IMR-90 (cell line): Measurements from ENCODE around the gene PIN4. TPM values are rescaled to one million over a fixed set of nuclear protein-coding genes. Genes with fewer than 3 reads are reported as not detected.

Experiments used
- ATAC-seq: fragments of 200-7000 bp; cut with Tn5 transposase; 2 replicates; pipeline ENCODE4 v1.9.1; 2020; ENCODE audit warnings: low read depth, mild to moderate bottlenecking, moderate library complexity
- BruUV-seq: library from RNA; stranded (reverse); fragments of 400-500 nt; replicated peaks from 2 replicates; lab custom pipeline; 2021; lab: Mats Ljungman, UMichigan
- CTCF ChIA-PET: fragments of 300-600 bp; formaldehyde crosslinking; extraction: SDS; loops from one replicate; lab custom pipeline; 2021; ENCODE audit warnings: antibody characterized with exemption; lab: Yijun Ruan, JAX
- POLR2A ChIA-PET: fragments of 300-600 bp; sonication (Branson Sonifier 250); formaldehyde crosslinking; loops from one replicate; lab custom pipeline; 2022; ENCODE audit warnings: antibody characterized with exemption; ENCODE audit not compliant: unreplicated experiment; lab: Charles Lee
- DNase-seq: peaks from one replicate; pipeline ENCODE4 v3.0.0; 2013
- H2AFZ ChIP-seq: replicated peaks from 2 replicates; pipeline ENCODE3; 2013; ENCODE audit warnings: low read length, mild to moderate bottlenecking; ENCODE audit not compliant: poor library complexity
- H2AK5ac ChIP-seq: 2 replicates; pipeline ENCODE4 v1.6.1; 2013; ENCODE audit warnings: low read depth, low read length, inconsistent platforms
- H2AK9ac ChIP-seq: replicated peaks from 2 replicates; pipeline ENCODE3; 2013; ENCODE audit warnings: mild to moderate bottlenecking, low read depth, low read length, moderate library complexity; ENCODE audit not compliant: poor library complexity
- H2BK120ac ChIP-seq: 2 replicates; pipeline ENCODE4 v1.6.1; 2013; ENCODE audit warnings: low read depth, low read length, inconsistent platforms
- H2BK15ac ChIP-seq: 3 replicates; pipeline ENCODE4 v1.6.1; 2013; ENCODE audit warnings: low read depth, low read length, inconsistent platforms
- H2BK20ac ChIP-seq: 2 replicates; pipeline ENCODE4 v1.6.1; 2013; ENCODE audit warnings: low read depth, mild to moderate bottlenecking, inconsistent platforms, low read length, moderate library complexity
- H2BK5ac ChIP-seq: 2 replicates; pipeline ENCODE4 v1.6.1; 2013; ENCODE audit warnings: mild to moderate bottlenecking, low read depth, low read length, inconsistent platforms; ENCODE audit not compliant: poor library complexity, severe bottlenecking
- H3K14ac ChIP-seq: replicated peaks from 2 replicates; pipeline ENCODE4 v1.6.1; 2013; ENCODE audit warnings: low read depth, low read length, inconsistent platforms
- H3K18ac ChIP-seq: 2 replicates; pipeline ENCODE4 v1.6.1; 2013; ENCODE audit warnings: low read depth, low read length, control low read depth
- H3K23ac ChIP-seq: 2 replicates; pipeline ENCODE4 v1.6.1; 2013; ENCODE audit warnings: low read depth, low read length, inconsistent platforms
- H3K27ac ChIP-seq: 2 replicates; pipeline ENCODE4 v1.5.1; 2013; ENCODE audit warnings: mild to moderate bottlenecking, control low read depth, low read length; ENCODE audit not compliant: insufficient read depth
- H3K27me3 ChIP-seq: 2 replicates; pipeline ENCODE4 v1.6.1; 2013; ENCODE audit warnings: low read length; ENCODE audit not compliant: control insufficient read depth, insufficient read depth
- H3K36me3 ChIP-seq: 2 replicates; pipeline ENCODE4 v1.6.1; 2013; ENCODE audit warnings: low read length, mixed read lengths; ENCODE audit not compliant: control insufficient read depth, insufficient read depth
- H3K4ac ChIP-seq: 2 replicates; pipeline ENCODE4 v1.6.1; 2013; ENCODE audit warnings: low read depth, low read length, inconsistent platforms
- H3K4me1 ChIP-seq: 2 replicates; pipeline ENCODE4 v1.6.1; 2013; ENCODE audit warnings: low read length, mixed read lengths; ENCODE audit not compliant: control insufficient read depth, insufficient read depth
- H3K4me2 ChIP-seq: 2 replicates; pipeline ENCODE4 v1.6.1; 2013; ENCODE audit warnings: low read depth, mild to moderate bottlenecking, control low read depth, low read length, moderate library complexity
- H3K4me3 ChIP-seq: 2 replicates; pipeline ENCODE4 v1.5.1; 2013; ENCODE audit warnings: low read depth, mild to moderate bottlenecking, control low read depth, low read length, moderate library complexity; ENCODE audit not compliant: insufficient read depth
- H3K56ac ChIP-seq: 2 replicates; pipeline ENCODE4 v1.6.1; 2013; ENCODE audit warnings: low read length, inconsistent platforms; ENCODE audit not compliant: insufficient read depth; ENCODE audit errors: extremely low read depth
- H3K79me1 ChIP-seq, 2 experiments: 2 replicates each; pipeline ENCODE4 v1.6.1; 2013; ENCODE audit warnings: low read length in 2 of 2, inconsistent platforms in 1 of 2, low read depth in 1 of 2
- H3K9ac ChIP-seq: 2 replicates; pipeline ENCODE4 v1.6.1; 2013; ENCODE audit warnings: low read depth, low read length, control low read depth
- H3K9me1 ChIP-seq: 2 replicates; pipeline ENCODE4 v1.6.1; 2013; ENCODE audit warnings: low read length, inconsistent platforms; ENCODE audit not compliant: insufficient read depth
- H3K9me3 ChIP-seq: 2 replicates; pipeline ENCODE4 v1.6.1; 2013; ENCODE audit warnings: low read length; ENCODE audit not compliant: control insufficient read depth, insufficient read depth
- H4K20me1 ChIP-seq: 2 replicates; pipeline ENCODE4 v1.6.1; 2013; ENCODE audit warnings: low read length, inconsistent platforms; ENCODE audit not compliant: insufficient read depth
- H4K5ac ChIP-seq: 2 replicates; pipeline ENCODE4 v1.6.1; 2013; ENCODE audit warnings: mild to moderate bottlenecking, low read depth, low read length, control low read depth
- H4K8ac ChIP-seq, 2 experiments: 2 replicates each; pipeline ENCODE4 v1.6.1; 2013; ENCODE audit warnings: low read depth in 2 of 2, low read length in 2 of 2, control low read depth in 1 of 2, inconsistent platforms in 1 of 2
- H4K91ac ChIP-seq: 2 replicates; pipeline ENCODE4 v1.6.1; 2013; ENCODE audit warnings: low read depth, low read length, inconsistent platforms; ENCODE audit not compliant: insufficient read depth
- BHLHE40 ChIP-seq: fragments of 150-350 bp; IDR thresholded peaks from 2 replicates; pipeline ENCODE4 v1.6.1; 2016; ENCODE audit warnings: mild to moderate bottlenecking, low read depth, low read length
- CEBPB ChIP-seq: IDR thresholded peaks from 2 replicates; pipeline ENCODE4 v1.6.1; 2012; ENCODE audit warnings: low read depth, low read length, improper control_type of control experiment
- FOS ChIP-seq: fragments of 150-350 bp; IDR thresholded peaks from 2 replicates; pipeline ENCODE4 v1.6.1; 2016; ENCODE audit warnings: low read depth, low read length
- MAFK ChIP-seq: IDR thresholded peaks from 2 replicates; pipeline ENCODE4 v1.6.1; 2012; ENCODE audit warnings: low read depth, low read length, improper control_type of control experiment
- RAD21 ChIP-seq: IDR thresholded peaks from 2 replicates; pipeline ENCODE4 v1.6.1; 2012; ENCODE audit warnings: low read length, improper control_type of control experiment
- RFX5 ChIP-seq: IDR thresholded peaks from 2 replicates; pipeline ENCODE4 v1.8.0; 2012; ENCODE audit warnings: low read depth, mild to moderate bottlenecking, low read length, moderate library complexity
- SMC3 ChIP-seq: fragments of 150-350 bp; IDR thresholded peaks from 2 replicates; pipeline ENCODE4 v1.6.1; 2016; ENCODE audit warnings: low read depth, mild to moderate bottlenecking, antibody characterized with exemption, low read length, moderate library complexity
- WGBS, 2 experiments: methylation state at CpG; one replicate each; pipeline versions ENCODE4 v1.1.5 to v1.1.7; 2013; ENCODE audit warnings: missing lambda C conversion rate in 2 of 2; ENCODE audit not compliant: insufficient read length in 1 of 2; ENCODE audit errors: extremely low coverage in 2 of 2; 5-methylcytosine and 5-hydroxymethylcytosine counted together
- dilution Hi-C: fragments of 300-500 bp; cut with HindIII; formaldehyde crosslinking; loops from one replicate; pipeline ENCODE4 v1.14.3; 2018; ENCODE audit warnings: low sequenced_read_pairs; ENCODE audit not compliant: unreplicated experiment
- in situ Hi-C: fragments of 300-500 bp; cut with MboI; formaldehyde crosslinking; loops from 3 replicates; pipeline ENCODE4 v1.14.3; 2019; ENCODE audit warnings: low sequenced_read_pairs, inconsistent platforms, mixed read lengths
- intact Hi-C: fragments of 100-400 bp; cut with micrococcal nuclease; formaldehyde crosslinking; loops from 2 replicates; pipeline ENCODE4 v1.10.0; 2022
- polyA plus RNA-seq, 3 experiments: library from polyadenylated mRNA; depleted of rRNA; stranded (reverse); fragments of >200 nt; gene quantifications; 2 replicates each; pipeline ENCODE4 v1.2.3, GENCODE V29; 2012; ENCODE audit warnings: low replicate concordance in 1 of 3
- total RNA-seq: library from RNA; depleted of rRNA; stranded (reverse); fragments of >200 nt; gene quantifications from 2 replicates; pipeline ENCODE4 v1.2.3, GENCODE V29; 2012
- TF ChIP-seq, protein P1 (sequence below): fragments of 150-350 bp; IDR thresholded peaks from 2 replicates; pipeline ENCODE4 v1.6.1; 2017; ENCODE audit warnings: mild to moderate bottlenecking, antibody characterized with exemption, low read length, low read depth
- TF ChIP-seq, protein P2 (sequence below): fragments of 150-350 bp; IDR thresholded peaks from 2 replicates; pipeline ENCODE4 v1.6.1; 2016; ENCODE audit warnings: low read depth, mild to moderate bottlenecking, low read length, moderate library complexity, borderline replicate concordance

The PIN4 gene
- total and polyA plus RNA-seq, 2 of the 4 experiments (the other 2 are of a cell fraction): 2.2 to 18.2 TPM

DNA sequence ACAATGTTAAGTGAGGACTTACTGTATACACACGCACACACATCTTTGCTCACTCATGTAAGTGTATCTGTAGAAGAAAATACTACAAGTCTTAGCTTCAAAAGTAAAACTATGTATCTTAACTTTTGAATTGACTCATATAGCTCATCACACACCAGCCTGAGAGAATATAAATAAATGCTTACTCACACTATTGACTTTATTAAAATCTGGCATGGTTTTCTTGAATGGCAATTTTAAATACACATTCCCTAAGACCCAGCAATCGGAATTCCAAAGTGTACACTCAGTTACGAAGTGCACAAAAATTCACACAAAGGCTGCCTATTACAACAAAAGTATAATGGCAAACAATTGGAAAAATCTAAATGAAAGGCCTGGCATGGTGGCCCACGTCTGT lies 55.3 kb downstream of the PIN4 start:
- in situ Hi-C loops: no loop called here
- POLR2A ChIA-PET: no interaction called here

More for the DNA sequence above, 55.3 kb downstream of the PIN4 start:
- Histone ChIP-seq H2BK120ac (no peak overlapping the region), H4K20me1 (no peaks in the 10 kb centered on the region), H3K27ac (no peak overlapping the region), H3K14ac (no peak overlapping the region), H3K23ac (no peak overlapping the region), H3K4me3 (no peak overlapping the region), H3K4me2 (peak overlapping the region; percentile 40; the same call in 1 of the 2 replicates), H4K8ac (no peak overlapping the region), H2AFZ (no peak overlapping the region), H3K4ac (no peak overlapping the region), H2AK5ac (no peak overlapping the region), H3K9me1 (no peaks in the 10 kb centered on the region), H3K56ac (no peak overlapping the region), H3K9me3 (no peaks in the 10 kb centered on the region), H3K4me1 (no peaks in the 10 kb centered on the region), H3K27me3 (peaks cover 2% of the 10 kb centered on the region; the same call in 1 of the 2 replicates), H2AK9ac (no peak overlapping the region), H3K79me1 (peaks cover 4 to 7% of the 10 kb centered on the region in 2 experiments; a peak in 1 of 4 replicates), H4K91ac (no peak overlapping the region), H4K5ac (no peak overlapping the region), H3K18ac (no peak overlapping the region), H3K36me3 (no peaks in the 10 kb centered on the region), H3K9ac (no peak overlapping the region), H2BK15ac (no peak overlapping the region), H2BK5ac (no peak overlapping the region), H2BK20ac (no peak overlapping the region)
- dilution Hi-C loops (no loop called here), intact Hi-C loops (no loop called here)
- peak; percentile 19 for ATAC-seq
- BruUV-seq: no TSS peak
- TF ChIP-seq, protein P1, sequence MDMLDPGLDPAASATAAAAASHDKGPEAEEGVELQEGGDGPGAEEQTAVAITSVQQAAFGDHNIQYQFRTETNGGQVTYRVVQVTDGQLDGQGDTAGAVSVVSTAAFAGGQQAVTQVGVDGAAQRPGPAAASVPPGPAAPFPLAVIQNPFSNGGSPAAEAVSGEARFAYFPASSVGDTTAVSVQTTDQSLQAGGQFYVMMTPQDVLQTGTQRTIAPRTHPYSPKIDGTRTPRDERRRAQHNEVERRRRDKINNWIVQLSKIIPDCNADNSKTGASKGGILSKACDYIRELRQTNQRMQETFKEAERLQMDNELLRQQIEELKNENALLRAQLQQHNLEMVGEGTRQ: no peak
- TF ChIP-seq RAD21: no peak
- TF ChIP-seq, protein P2, sequence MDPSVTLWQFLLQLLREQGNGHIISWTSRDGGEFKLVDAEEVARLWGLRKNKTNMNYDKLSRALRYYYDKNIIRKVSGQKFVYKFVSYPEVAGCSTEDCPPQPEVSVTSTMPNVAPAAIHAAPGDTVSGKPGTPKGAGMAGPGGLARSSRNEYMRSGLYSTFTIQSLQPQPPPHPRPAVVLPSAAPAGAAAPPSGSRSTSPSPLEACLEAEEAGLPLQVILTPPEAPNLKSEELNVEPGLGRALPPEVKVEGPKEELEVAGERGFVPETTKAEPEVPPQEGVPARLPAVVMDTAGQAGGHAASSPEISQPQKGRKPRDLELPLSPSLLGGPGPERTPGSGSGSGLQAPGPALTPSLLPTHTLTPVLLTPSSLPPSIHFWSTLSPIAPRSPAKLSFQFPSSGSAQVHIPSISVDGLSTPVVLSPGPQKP: no peak
- TF ChIP-seq CEBPB: no peak
- TF ChIP-seq MAFK: peak; percentile 22; the same call in 1 of the 2 replicates
- no peak for TF ChIP-seq RFX5
- no peak for TF ChIP-seq SMC3
- TF ChIP-seq FOS: peak; percentile 49
- TF ChIP-seq BHLHE40: no peak
- CTCF ChIA-PET: no interaction called here
- WGBS, 2 experiments: no CpG with 5 or more reads among the region's 4 CpGs
- peak; percentile 80 for DNase-seq
